HepG2 (cell line): ENCODE measurements around the gene ANKS6. TPM values are rescaled to one million over a fixed set of nuclear protein-coding genes. Genes with fewer than 3 reads are reported as not detected.

Source experiments
- AKAP8 ChIP-seq: sonication (generic); formaldehyde crosslinking; IDR thresholded peaks from 2 replicates; pipeline ENCODE4 v1.5.1; 2020; ENCODE audit warnings: mild to moderate bottlenecking, missing genetic modification reagents
- ATF1 ChIP-seq: IDR thresholded peaks from 2 replicates; pipeline ENCODE4 v1.6.1; 2016; ENCODE audit warnings: mild to moderate bottlenecking, control low read depth
- CC2D1A ChIP-seq: sonication (generic); formaldehyde crosslinking; IDR thresholded peaks from 2 replicates; pipeline ENCODE4 v1.8.1; 2023; ENCODE audit warnings: mild to moderate bottlenecking, missing genetic modification reagents
- FOXK2 ChIP-seq: fragments of 450-650 bp; IDR thresholded peaks from 2 replicates; pipeline ENCODE4 v1.6.1; 2016
- FUBP1 ChIP-seq: sonication (generic); formaldehyde crosslinking; IDR thresholded peaks from 2 replicates; pipeline ENCODE4 v1.5.1; 2020; ENCODE audit warnings: missing genetic modification reagents, mild to moderate bottlenecking, borderline replicate concordance
- GABPB1 ChIP-seq: IDR thresholded peaks from 2 replicates; pipeline ENCODE4 v1.6.1; 2016; ENCODE audit warnings: mild to moderate bottlenecking, missing genetic modification reagents, moderate library complexity, missing compliant biosample characterization
- MLLT10 ChIP-seq: sonication (generic); formaldehyde crosslinking; IDR thresholded peaks from 2 replicates; pipeline ENCODE4 v1.4.0; 2020; ENCODE audit warnings: missing genetic modification reagents
- PHF8 ChIP-seq: sonication (generic); formaldehyde crosslinking; IDR thresholded peaks from 2 replicates; pipeline ENCODE4 v1.5.0; 2020; ENCODE audit warnings: missing genetic modification reagents
- YEATS4 ChIP-seq: sonication (generic); formaldehyde crosslinking; IDR thresholded peaks from 2 replicates; pipeline ENCODE4 v1.4.0; 2020; ENCODE audit warnings: missing genetic modification reagents, borderline replicate concordance
- ZFX ChIP-seq: sonication (generic); formaldehyde crosslinking; IDR thresholded peaks from 2 replicates; pipeline ENCODE4 v1.4.0; 2020; ENCODE audit warnings: mild to moderate bottlenecking, low read depth, missing genetic modification reagents, moderate library complexity
- ZNF430 ChIP-seq: sonication (generic); formaldehyde crosslinking; IDR thresholded peaks from 2 replicates; pipeline ENCODE4 v1.9.0; 2021; ENCODE audit warnings: mild to moderate bottlenecking, missing genetic modification reagents
- ZNF616 ChIP-seq: sonication (generic); formaldehyde crosslinking; IDR thresholded peaks from 2 replicates; pipeline ENCODE4 v1.5.0; 2020; ENCODE audit warnings: low read depth, mild to moderate bottlenecking, missing genetic modification reagents
- ZNF652 ChIP-seq: IDR thresholded peaks from 2 replicates; pipeline ENCODE4 v1.6.1; 2016; ENCODE audit warnings: low read depth, borderline replicate concordance
- ZNF709 ChIP-seq: sonication (generic); formaldehyde crosslinking; IDR thresholded peaks from 2 replicates; pipeline ENCODE4 v1.5.0; 2020; ENCODE audit warnings: mild to moderate bottlenecking, missing genetic modification reagents
- ZNF790 ChIP-seq: sonication (generic); formaldehyde crosslinking; IDR thresholded peaks from 2 replicates; pipeline ENCODE4 v1.8.0; 2022; ENCODE audit warnings: missing genetic modification reagents, mild to moderate bottlenecking, borderline replicate concordance
- ZSCAN5A ChIP-seq: sonication (generic); formaldehyde crosslinking; IDR thresholded peaks from 2 replicates; pipeline ENCODE4 v1.8.0; 2022; ENCODE audit warnings: mild to moderate bottlenecking, missing genetic modification reagents, borderline replicate concordance
- polyA plus RNA-seq, 8 experiments: library from polyadenylated mRNA; depleted of rRNA in 3 of 8; stranded (reverse) in 7 of 8; unstranded in 1 of 8; fragments of >200 nt; fragmentation: Illumina TruSeq in 4 of 8; extraction: Trizol in 4 of 8; gene quantifications; 2 replicates each; pipeline versions ENCODE4 v1.2.1 to v1.2.3, GENCODE V29; 2011 to 2016; ENCODE audit warnings: low read depth in 4 of 8, missing spikeins in 1 of 8, mixed read lengths in 1 of 8; ENCODE audit not compliant: insufficient read depth in 1 of 8
- total RNA-seq, 5 experiments: library from RNA; depleted of rRNA; stranded (reverse); fragments of >200 nt; fragmentation: Illumina TruSeq; extraction: Trizol; gene quantifications; 2 replicates each; pipeline ENCODE4 v1.2.3, GENCODE V29; 2016; ENCODE audit warnings: low read depth in 1 of 5
- TF ChIP-seq, protein P1 (sequence below): sonication (generic); formaldehyde crosslinking; IDR thresholded peaks from 2 replicates; pipeline ENCODE4; 2020; ENCODE audit warnings: missing genetic modification reagents, mild to moderate bottlenecking, borderline replicate concordance
- TF ChIP-seq, protein P2 (sequence below): sonication (generic); formaldehyde crosslinking; IDR thresholded peaks from 2 replicates; pipeline ENCODE4 v1.5.1; 2020; ENCODE audit warnings: mild to moderate bottlenecking, missing genetic modification reagents, moderate library complexity
- TF ChIP-seq, protein P3 (sequence below): sonication (generic); formaldehyde crosslinking; IDR thresholded peaks from 2 replicates; pipeline ENCODE4 v1.5.1; 2020; ENCODE audit warnings: mild to moderate bottlenecking, missing genetic modification reagents, moderate library complexity

ANKS6 gene
- total and polyA plus RNA-seq, 2 of the 13 experiments (the other 11 are each of a cell fraction or from before 2014, with no cell fraction given) = 8.8 to 10.7 TPM

- TF ChIP-seq ZSCAN5A (no peak), ATF1 (CRISPR knock-in tag) (no peak), YEATS4 (CRISPR knock-in tag) (peak; percentile 52; the same call in 1 of the 2 replicates), CC2D1A (CRISPR knock-in tag) (no peak), MLLT10 (CRISPR knock-in tag) (no peak), ZNF790 (CRISPR knock-in tag) (no peak), ZNF652 (CRISPR knock-in tag) (peak; percentile 77), AKAP8 (CRISPR knock-in tag) (no peak), GABPB1 (peak; percentile 43; the same call in 1 of the 2 replicates), FOXK2 (no peak), ZNF616 (CRISPR knock-in tag) (no peak), ZNF709 (CRISPR knock-in tag) (0 out of 2 replicates have a peak, but pooled peaks have one; percentile 13), FUBP1 (CRISPR knock-in tag) (no peak), PHF8 (peak; percentile 23; the same call in 1 of the 2 replicates), ZFX (CRISPR knock-in tag) (peak; percentile 59), ZNF430 (CRISPR knock-in tag) (0 out of 2 replicates have a peak, but pooled peaks have one; percentile 31)
- TF ChIP-seq, protein P1, sequence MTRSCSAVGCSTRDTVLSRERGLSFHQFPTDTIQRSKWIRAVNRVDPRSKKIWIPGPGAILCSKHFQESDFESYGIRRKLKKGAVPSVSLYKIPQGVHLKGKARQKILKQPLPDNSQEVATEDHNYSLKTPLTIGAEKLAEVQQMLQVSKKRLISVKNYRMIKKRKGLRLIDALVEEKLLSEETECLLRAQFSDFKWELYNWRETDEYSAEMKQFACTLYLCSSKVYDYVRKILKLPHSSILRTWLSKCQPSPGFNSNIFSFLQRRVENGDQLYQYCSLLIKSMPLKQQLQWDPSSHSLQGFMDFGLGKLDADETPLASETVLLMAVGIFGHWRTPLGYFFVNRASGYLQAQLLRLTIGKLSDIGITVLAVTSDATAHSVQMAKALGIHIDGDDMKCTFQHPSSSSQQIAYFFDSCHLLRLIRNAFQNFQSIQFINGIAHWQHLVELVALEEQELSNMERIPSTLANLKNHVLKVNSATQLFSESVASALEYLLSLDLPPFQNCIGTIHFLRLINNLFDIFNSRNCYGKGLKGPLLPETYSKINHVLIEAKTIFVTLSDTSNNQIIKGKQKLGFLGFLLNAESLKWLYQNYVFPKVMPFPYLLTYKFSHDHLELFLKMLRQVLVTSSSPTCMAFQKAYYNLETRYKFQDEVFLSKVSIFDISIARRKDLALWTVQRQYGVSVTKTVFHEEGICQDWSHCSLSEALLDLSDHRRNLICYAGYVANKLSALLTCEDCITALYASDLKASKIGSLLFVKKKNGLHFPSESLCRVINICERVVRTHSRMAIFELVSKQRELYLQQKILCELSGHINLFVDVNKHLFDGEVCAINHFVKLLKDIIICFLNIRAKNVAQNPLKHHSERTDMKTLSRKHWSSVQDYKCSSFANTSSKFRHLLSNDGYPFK = no peak
- TF ChIP-seq, protein P2, sequence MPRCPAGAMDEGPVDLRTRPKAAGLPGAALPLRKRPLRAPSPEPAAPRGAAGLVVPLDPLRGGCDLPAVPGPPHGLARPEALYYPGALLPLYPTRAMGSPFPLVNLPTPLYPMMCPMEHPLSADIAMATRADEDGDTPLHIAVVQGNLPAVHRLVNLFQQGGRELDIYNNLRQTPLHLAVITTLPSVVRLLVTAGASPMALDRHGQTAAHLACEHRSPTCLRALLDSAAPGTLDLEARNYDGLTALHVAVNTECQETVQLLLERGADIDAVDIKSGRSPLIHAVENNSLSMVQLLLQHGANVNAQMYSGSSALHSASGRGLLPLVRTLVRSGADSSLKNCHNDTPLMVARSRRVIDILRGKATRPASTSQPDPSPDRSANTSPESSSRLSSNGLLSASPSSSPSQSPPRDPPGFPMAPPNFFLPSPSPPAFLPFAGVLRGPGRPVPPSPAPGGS (CRISPR knock-in tag) = 0 out of 2 replicates have a peak, but pooled peaks have one; percentile 36
- TF ChIP-seq, protein P3, sequence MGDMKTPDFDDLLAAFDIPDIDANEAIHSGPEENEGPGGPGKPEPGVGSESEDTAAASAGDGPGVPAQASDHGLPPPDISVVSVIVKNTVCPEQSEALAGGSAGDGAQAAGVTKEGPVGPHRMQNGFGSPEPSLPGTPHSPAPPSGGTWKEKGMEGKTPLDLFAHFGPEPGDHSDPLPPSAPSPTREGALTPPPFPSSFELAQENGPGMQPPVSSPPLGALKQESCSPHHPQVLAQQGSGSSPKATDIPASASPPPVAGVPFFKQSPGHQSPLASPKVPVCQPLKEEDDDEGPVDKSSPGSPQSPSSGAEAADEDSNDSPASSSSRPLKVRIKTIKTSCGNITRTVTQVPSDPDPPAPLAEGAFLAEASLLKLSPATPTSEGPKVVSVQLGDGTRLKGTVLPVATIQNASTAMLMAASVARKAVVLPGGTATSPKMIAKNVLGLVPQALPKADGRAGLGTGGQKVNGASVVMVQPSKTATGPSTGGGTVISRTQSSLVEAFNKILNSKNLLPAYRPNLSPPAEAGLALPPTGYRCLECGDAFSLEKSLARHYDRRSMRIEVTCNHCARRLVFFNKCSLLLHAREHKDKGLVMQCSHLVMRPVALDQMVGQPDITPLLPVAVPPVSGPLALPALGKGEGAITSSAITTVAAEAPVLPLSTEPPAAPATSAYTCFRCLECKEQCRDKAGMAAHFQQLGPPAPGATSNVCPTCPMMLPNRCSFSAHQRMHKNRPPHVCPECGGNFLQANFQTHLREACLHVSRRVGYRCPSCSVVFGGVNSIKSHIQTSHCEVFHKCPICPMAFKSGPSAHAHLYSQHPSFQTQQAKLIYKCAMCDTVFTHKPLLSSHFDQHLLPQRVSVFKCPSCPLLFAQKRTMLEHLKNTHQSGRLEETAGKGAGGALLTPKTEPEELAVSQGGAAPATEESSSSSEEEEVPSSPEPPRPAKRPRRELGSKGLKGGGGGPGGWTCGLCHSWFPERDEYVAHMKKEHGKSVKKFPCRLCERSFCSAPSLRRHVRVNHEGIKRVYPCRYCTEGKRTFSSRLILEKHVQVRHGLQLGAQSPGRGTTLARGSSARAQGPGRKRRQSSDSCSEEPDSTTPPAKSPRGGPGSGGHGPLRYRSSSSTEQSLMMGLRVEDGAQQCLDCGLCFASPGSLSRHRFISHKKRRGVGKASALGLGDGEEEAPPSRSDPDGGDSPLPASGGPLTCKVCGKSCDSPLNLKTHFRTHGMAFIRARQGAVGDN (CRISPR knock-in tag) = peak; percentile 51; the same call in 1 of the 2 replicates
These were observed 388 bp downstream of the ANKS6 start (continued) for GRCh38 chr9:98795970-98796363.
